ENCODE measurements around the gene CDX2. TPM values are rescaled to one million over a fixed set of nuclear protein-coding genes. Genes with fewer than 3 reads are reported as not detected.

Gene CDX2
- total and polyA plus RNA-seq, 10 of the 15 experiments (the other 5 are each of a cell fraction or from before 2014, with no cell fraction given) = 0.15 TPM; not detected in 9

GRCh38 chr13:27963491-27963890 lies 5.6 kb downstream of the CDX2 start:
- Histone ChIP-seq H3K36me3 (ENCODE audit: control insufficient read depth in 2 of 2, insufficient read depth in 2 of 2, low read length in 1 of 2) (no peaks in the 10 kb centered on the region), H3K27ac (ENCODE audit: control insufficient read depth, insufficient read depth) (no peak overlapping the region), H3K9me3 (replicated peaks; ENCODE audit: control insufficient read depth, insufficient read depth, low read length) (no peaks in the 10 kb centered on the region), H3K4me2 (ENCODE audit: control insufficient read depth, insufficient read depth) (no peak overlapping the region), H3K27me3 (replicated peaks in 1 of 2; ENCODE audit: control insufficient read depth in 2 of 2, insufficient read depth in 2 of 2, low read length in 1 of 2) (peaks cover 15 to 17% of the 10 kb centered on the region in 2 experiments), H2AFZ (ENCODE audit: control insufficient read depth, low read depth, low read length) (no peak overlapping the region), H3K9ac (ENCODE audit: control insufficient read depth, insufficient read depth, low read length) (no peak overlapping the region), H3K4me3 (no peak overlapping the region), H4K20me1 (ENCODE audit: control insufficient read depth, insufficient read depth) (no peaks in the 10 kb centered on the region), H3K4me1 (ENCODE audit: control insufficient read depth, insufficient read depth, low read length) (no peaks in the 10 kb centered on the region), H3K79me2 (ENCODE audit: control insufficient read depth, insufficient read depth, low read length) (no peaks in the 10 kb centered on the region)
- ChIA-PET POLR2A (interaction anchor here (0.7 kb wide), 1 partner anchor 1182 kb away, joined by 3 read pairs; no protein-coding TSS in a partner anchor), CTCF (interaction anchor here (1.4 to 14.0 kb wide), 4 partner anchors 10 to 601 kb away, joined by 3 to 360 read pairs (median 8); no protein-coding TSS in a partner anchor), SMC1A (ENCODE audit: uncharacterized antibody, unreplicated experiment) (interaction anchor here (1.1 kb wide), 1 partner anchor 180 kb away, joined by 3 read pairs; no protein-coding TSS in a partner anchor), RAD21 (ENCODE audit: unreplicated experiment) (interaction anchor here (0.7 kb wide), 1 partner anchor 10 kb away, joined by 3 read pairs; no protein-coding TSS in a partner anchor)
- intact Hi-C loops (cut with micrococcal nuclease; ENCODE audit: unreplicated experiment) = loop anchor here (5.0 kb wide), 1 partner anchor 591 kb away; no protein-coding TSS in a partner anchor
- ATAC-seq = no peak
- BruUV-seq (replicated peaks) = no TSS peak
- no peak for FAIRE-seq
- in situ Hi-C loops (cut with MboI) = no loop called here
- no peak for DNase-seq (ENCODE audit: low read depth, low spot score)
- TF ChIP-seq ELK1 (IDR thresholded peaks at IDR 0.05; ENCODE audit: low read depth, low read length) (no peak), WRNIP1 (IDR thresholded peaks at IDR 0.05; ENCODE audit: borderline replicate concordance, low read depth, low read length) (no peak), HSF1 (IDR thresholded peaks at IDR 0.05; ENCODE audit: low read depth, low read length) (no peak), EP300 (IDR thresholded peaks at IDR 0.05; ENCODE audit: borderline replicate concordance in 1 of 2, control insufficient read depth in 1 of 2, low read depth in 2 of 2, low read length in 2 of 2) (no peak), ZBTB11 (CRISPR knock-in tag; IDR thresholded peaks at IDR 0.05) (no peak), HDAC2 (IDR thresholded peaks at IDR 0.05) (no peak), BCL11A (IDR thresholded peaks at IDR 0.05; ENCODE audit: low read depth, low read length) (no peak), SREBF1 (IDR thresholded peaks at IDR 0.05; ENCODE audit: low read length) (no peak), SUZ12 (IDR thresholded peaks at IDR 0.05; ENCODE audit: unreplicated experiment) (no peak), ZNF622 (IDR thresholded peaks at IDR 0.05) (no peak), ZNF207 (IDR thresholded peaks at IDR 0.05; ENCODE audit: borderline replicate concordance) (no peak), KLF5 (IDR thresholded peaks at IDR 0.05; ENCODE audit: partially characterized antibody) (no peak)
- WGBS (ENCODE audit: insufficient coverage, insufficient replicate concordance, low lambda C conversion rate, missing lambda C conversion rate) = 17% methylated on average over 3 of the region's 3 CpGs

Data from GM12878 (cell line).